Hypothalamus (tissue), 51 donors: ENCODE data around the gene BMP2.

Experiments
- DNase-seq, 51 donors: peaks; one replicate each; lab custom pipeline; 2025; lab: John Stamatoyannopoulos, UW

Gene BMP2

DNA sequence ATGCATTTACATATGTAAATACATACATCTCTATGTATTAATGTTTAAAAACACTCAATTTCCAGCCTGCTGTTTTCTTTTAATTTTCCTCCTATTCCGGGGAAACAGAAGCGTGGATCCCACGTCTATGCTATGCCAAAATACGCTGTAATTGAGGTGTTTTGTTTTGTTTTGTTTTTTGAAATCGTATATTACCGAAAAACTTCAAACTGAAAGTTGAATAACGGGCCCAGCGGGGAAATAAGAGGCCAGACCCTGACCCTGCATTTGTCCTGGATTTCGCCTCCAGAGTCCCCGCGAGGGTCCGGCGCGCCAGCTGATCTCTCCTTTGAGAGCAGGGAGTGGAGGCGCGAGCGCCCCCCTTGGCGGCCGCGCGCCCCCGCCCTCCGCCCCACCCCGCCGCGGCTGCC is 355 bp upstream of the BMP2 start:
- peak in 2 of 51 donors; percentile 56 to 62 for DNase-seq

GRCh38 chr20:6768228-6769140 is 998 bp downstream of the BMP2 start:
- peak in 13 of 51 donors; percentile 4 to 52 (median 30) for DNase-seq

DNA sequence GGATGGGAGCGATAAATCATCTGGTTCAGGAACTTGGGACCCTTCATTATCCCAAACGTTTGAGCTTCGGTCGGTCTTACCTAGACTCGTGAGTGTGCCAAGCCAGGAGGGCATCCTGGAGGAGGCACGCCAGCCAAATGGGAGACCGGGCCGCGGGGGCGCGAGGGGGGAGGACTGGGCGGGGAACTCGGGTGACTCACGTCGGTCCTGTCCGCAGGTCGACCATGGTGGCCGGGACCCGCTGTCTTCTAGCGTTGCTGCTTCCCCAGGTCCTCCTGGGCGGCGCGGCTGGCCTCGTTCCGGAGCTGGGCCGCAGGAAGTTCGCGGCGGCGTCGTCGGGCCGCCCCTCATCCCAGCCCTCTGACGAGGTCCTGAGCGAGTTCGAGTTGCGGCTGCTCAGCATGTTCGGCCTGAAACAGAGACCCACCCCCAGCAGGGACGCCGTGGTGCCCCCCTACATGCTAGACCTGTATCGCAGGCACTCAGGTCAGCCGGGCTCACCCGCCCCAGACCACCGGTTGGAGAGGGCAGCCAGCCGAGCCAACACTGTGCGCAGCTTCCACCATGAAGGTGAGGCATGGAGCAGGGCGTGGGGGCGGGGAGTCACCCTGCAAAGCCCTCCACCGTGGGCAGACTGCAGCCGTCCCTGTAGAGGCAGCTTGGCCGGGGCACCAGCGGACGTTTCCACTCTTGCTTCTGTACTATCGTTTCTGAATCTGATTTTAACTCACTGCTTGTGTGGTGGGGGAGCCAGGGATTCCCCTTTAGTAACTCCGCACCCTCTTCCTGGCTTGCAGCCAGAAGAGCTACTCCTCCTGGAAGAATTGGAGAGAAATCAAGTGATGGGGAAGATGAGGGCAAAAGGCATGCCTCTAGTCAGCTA is 2.7 kb downstream of the BMP2 start:
- DNase-seq = peak in 10 of 51 donors; percentile 5 to 33 (median 12)

- DNase-seq = peak in 1 of 51 donors; percentile 5
Observed at GRCh38 chr20:6770786-6771100, 3.3 kb downstream of the BMP2 start.

DNA sequence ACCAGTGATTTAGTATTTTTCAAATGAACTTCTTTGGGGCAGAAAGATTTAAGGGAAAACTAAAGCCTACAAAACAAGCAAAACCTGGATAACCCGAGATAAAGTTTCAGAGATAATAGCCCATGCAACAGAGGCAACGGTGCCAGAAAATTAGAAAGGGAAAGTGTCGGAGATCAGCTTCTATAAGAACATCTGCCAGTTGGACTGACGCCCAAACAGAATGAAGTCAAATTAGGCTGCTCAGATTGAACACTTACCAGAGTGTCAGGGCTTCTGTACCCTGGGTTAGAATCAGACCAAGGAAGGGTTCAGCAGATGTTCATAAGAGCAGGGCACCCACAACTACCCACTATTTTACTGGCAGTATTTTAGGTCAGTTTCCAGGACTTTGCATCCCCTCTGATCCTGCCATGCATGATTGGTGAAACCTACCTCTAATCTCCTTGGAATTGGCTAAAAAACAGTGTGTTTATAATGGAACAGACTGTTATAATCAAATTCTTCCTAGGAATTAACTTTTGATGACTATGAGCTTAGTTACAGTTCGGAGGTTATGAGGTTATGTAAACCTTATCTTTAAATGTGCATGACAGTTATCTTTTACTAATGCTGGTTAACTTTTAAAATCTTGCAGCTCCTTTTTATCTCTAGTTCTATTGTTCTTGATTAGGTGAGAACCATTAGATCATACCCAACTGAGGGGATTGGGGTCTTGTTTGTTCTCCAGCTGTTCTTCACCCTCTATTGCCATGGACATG is 13.1 kb downstream of the BMP2 start:
- DNase-seq = no peak

DNA sequence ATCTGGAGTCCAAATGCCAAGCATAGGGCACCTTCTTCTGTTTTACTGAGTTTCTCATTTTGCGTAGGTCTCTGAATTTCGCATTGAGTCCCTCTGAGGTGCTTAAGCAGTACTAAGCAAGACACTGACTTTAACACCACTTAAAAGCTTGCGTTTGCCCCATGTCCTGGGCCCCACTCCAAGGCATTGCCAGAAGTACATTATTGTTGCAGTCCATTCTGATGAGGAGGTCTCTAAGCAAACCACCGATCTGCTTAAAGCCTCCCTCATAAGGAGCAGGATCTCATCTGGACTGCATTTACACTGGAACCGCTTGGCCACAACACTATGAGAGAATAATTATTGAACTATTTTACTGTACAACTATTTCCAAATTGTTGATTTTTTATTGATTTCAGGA is 16.3 kb downstream of the BMP2 start:
- DNase-seq = no peak

DNA sequence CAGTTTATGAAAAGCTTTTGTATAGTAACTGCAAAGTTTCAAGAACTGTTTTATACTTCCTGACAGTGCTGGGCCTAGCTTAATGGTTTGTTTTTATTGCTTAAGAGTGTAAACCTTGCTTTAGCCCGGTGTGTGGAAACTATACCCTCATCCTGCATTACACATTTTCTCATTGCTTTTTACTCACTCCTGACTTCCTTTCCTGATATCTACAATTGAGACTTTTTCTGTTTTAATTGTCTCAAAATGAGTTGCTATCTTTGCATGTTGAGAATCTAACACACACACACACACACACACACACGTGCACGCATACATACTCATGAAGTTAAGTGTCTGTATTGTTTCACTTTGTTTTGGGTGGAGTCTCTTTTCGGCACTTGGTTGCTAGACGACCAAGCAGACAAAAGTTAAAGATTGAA is 16.7 kb downstream of the BMP2 start:
- DNase-seq = no peak

DNA sequence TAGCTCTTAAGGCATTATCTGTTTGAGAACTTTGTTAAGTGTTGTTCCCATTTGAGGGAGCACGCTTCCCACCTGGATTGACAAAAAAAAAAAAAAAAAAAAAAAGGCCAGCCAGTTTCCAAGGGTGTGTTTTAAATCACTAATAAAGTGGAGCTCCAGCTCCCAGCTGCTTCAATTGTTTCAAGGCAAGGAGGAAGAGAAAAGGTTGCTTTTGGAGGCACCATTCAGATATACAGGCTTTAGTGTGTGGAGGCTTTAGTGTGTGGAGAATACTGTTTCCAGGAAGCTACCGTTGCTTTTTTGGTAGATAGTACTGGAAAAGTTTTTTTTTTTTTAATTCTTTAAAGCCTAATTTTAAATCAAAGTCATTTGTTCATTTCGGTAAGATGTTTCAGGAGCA is 17.3 kb downstream of the BMP2 start:
- DNase-seq = no peak

DNA sequence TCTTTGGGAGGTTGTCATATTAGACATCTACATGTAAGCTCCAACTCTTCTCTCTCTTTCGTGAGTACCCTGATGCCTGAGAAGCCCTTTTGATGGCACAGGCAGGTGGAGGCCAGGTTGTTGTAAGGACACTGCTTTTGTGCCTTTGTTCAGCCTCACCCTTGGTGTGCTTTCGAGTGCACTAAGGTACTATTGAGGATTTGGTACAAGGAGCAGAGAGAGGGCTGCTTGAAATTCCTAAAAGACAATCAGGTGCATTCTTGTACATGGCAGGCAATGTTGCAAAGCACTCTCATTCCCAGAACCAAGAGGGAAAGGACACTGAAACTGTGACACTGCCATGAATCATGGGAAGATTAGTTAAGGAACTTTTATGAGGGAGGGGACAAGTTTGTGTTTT is 19.1 kb downstream of the BMP2 start:
- no peak for DNase-seq

GRCh38 chr20:6792789-6793188 is 25.3 kb downstream of the BMP2 start:
- no peak for DNase-seq

DNA sequence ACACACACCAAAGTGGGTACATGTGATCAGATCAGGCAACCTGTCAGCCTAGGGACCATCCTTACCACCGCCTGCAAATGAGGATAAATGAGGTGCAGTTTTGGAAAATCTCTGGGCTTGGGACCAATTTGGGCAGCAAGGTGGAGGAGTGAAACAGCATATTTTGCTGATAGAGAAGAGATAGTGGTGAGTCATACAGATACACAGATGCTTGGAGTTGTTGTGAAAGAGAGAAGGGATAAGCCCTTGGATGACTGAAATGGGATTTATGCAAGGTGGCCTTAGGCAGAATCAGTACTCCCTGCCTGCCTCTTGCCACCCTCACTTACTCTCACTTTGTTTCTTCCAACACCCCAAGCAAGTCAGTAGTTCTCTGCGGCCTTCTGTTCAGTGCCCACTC is 34.7 kb downstream of the BMP2 start:
- DNase-seq = peak in 1 of 51 donors; percentile 8

- DNase-seq = no peak
Observed at GRCh38 chr20:6806275-6806674, 38.8 kb downstream of the BMP2 start.

DNA sequence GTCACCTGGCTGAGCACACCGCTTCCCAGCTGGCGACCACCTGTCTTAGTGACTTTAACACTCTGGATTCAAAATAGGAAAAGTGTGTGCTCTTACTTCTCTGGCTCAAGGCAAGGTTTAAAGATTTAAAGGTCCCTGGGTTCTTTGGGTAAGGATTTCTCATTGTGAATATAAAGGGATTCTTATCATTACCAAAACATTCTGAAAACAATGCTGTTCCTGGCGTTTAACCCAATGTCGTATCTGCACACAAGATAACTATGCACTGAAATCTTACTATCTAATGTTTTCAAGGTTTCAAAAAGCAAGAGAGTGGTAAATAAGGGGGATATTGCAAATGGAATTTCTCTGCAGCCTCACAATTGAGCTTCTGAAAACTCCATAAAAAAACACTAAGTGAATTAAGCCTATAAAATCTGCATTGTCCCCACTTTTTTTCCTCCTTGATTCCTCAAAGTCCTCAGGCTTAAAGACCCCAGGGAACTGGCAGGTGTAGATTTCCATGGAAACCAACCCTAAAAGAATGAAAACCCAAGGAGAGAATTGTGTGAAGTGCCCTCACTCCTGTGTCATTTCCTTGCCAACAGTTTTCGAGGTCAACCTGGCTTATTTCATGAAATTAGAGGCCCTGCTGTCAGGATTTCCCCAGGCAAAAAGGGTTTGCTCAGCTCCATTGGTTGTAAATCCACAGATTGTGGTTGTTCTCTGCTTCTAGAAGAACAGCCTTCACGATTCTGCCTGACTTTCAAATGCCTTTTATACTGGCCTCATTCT is 44.0 kb downstream of the BMP2 start:
- DNase-seq = no peak

DNA sequence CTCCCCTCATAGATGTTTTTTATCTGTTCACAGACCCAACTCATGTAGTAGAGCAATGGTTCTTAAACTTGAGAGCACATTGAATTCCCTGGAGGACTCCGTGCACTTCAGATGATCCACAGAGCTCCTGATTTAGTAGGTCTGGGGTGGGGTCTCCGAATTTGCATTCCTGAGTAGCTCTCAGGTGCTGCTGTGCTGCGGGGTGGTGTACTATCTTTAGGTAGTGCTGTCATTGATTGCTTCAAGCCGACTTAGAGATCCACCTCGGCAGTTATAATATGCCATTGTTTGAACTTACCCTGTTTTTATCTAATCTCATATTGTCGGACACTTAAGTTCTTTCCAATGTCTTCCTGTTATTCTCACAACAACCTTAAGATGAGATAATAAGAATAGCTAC is 45.0 kb downstream of the BMP2 start:
- no peak for DNase-seq

DNA sequence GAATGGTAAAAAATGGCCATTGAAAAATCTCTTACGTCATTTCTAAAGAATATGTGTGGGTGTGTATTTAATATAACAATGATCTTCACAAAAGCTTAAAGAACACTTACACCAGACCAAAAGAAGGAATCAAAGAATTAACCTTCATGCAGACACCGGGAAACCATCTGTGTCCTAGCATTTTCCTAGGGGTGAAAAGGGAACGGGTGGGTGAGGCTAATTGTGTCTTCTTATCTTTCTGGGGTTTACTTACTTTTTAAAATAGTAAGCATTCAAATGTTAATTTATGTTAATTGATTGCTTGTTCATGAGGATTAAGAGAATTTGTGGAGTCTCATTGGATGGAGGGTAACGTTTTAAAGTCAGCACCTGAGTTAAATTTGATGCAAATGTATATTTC is 47.5 kb downstream of the BMP2 start:
- DNase-seq = no peak

GRCh38 chr20:6818033-6818808 is 50.7 kb downstream of the BMP2 start:
- no peak for DNase-seq

DNA sequence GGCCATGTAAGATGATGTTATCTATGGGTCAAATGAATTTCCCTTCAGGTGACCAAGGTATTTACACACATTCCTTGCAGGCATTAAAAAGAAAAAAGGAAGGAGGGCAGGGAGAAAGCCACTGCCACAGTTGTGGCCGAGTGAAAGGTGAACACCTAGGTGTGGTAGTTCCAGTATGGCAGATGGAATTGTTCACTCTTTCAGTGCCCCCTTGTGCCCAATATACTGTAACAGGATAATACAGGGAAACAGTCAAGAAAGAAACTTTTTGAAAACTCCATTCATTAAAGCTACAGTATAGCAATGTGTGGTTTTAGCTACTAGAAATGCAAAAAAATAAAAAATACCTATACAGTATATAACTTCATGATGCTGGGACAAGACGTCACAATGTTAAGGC is 52.1 kb downstream of the BMP2 start:
- no peak for DNase-seq

GRCh38 chr20:6824401-6824800 is 56.9 kb downstream of the BMP2 start:
- DNase-seq = no peak

DNA sequence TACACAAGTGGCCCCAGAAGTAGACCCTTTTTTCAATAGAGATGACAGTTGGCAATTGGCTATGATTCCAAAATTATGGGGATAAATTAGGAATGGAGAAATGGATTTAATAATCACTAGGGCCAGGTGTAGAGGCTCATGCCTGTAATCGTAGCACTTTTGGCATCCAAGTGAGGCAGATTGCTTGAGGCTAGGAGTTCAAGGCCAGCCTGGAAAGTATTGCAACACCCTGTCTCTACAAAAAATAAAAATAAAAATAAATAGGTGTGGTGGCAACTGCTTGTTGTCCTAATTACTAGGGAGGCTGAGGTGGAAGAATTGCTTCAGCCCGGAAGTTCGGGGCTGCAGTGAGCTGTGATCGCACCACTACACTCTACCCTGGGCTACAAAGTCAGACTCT is 60.0 kb downstream of the BMP2 start:
- DNase-seq = no peak
